ENCODE data around the gene BSDC1.

The BSDC1 gene

DNA sequence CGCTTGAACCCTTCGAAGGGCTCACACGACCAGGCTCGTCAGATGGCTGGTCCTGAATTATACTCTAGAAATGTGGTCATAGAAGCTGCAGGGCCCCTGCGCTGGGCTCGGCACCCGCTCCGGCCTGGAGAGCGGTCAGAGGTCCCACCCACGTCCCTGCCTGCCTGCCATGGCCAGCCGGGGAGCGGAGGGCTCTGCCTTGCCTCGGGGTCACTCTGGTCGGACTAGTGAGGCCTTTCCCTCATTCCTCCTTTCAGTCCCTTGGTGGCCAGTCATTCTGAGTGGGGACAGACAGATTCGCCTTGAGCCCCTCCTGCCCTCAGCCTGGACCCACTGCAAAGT, 57.7 kb downstream of the BSDC1 start:
- no peak for DNase-seq (ENCODE audit: low spot score)

DNA sequence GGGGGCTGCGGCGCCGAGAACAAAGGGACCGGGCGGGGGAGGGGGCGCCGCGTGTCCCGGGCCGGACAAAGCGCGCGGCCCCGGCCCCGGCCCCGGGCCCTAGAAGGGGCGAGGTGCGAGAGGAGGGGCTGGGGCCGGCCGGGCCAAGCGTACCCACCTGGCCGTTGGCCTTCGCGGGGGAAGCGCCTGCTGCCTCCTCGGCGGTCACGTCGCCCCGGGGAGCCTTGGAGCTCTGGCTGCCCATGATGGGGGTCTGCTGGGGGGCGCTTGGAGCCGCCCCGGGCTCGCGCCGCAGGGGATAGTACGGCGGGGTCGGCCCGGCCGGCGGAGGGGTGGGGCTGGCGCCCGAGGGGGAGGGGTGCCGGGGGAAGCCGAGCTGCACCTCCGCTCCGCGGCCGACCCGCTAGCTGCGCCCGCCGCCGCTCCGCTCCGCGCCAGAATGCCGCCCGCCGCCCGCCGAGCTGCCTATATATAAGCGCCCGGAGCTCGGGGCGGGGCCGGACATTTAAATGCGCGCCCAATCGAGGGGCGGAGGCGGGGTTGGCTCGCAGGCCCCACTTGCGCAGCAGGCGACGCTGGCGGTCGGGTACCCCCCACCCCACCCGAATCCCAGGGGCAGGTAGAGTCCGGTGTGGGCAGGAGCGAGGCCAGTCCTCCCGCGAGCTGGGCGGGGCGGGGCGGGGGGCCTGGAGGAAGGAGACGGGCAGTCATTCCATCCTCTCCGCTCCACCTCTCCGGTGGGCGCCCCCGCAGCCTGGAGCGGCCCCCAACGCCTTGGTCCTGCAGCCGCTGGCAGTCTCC, 58.3 kb downstream of the BSDC1 start, which contains the start of gene MARCKSL1:
Gene MARCKSL1, minus strand, starts transcription at position 444 of the 801 bp plus-strand sequence. Its CDS starts 200 bp downstream, at position 244.
- peak; percentile 83 for DNase-seq (ENCODE audit: low spot score)

DNA sequence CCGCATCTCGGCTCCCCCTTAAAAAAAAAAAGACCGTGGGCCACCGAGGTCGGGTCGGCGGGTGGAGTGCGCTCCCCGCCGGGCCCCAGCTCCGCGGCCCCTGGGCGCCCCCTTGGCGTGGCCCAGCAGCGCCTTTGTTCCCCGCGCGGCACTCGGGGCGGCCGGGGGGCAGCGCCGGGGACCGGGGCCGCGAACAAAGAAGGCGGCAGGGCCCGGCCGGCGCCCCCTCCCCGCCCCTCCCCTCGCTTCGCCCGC, 58.8 kb downstream of the BSDC1 start:
- DNase-seq (ENCODE audit: low spot score): no peak

DNA sequence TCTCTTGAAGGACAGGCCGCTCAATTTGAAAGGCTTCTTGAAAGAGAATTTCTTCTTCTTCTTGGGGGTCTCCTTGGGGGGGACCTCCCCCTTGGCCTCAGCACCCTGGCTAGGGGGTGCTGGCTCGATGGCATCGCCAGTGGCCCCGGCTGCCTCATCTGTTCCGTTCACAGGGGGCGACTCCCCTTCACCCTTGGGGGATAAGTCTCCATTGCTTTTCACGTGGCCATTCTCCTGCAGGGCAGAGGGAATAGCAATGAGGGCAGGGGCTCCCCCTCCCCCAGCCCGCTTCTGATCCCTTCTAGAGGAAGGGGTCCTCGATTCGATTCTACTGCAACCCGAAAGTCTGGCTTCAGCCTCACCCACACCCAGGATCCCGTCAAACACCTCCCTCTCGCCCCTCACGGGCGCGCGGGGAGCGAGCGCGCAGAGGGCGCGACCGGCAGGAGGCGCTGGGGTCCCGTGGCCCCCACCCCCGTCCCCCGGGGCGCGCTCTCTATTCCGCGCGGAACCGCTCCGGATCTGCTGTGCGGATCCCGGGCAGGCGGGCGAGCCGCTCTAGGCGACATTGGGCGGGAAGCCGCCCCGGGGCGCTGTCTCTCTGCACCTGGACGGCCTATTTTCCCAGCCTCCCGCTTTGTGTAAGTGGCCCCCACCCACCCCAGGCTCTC, 59.2 kb downstream of the BSDC1 start:
- DNase-seq (ENCODE audit: low spot score): peak; percentile 65

DNA sequence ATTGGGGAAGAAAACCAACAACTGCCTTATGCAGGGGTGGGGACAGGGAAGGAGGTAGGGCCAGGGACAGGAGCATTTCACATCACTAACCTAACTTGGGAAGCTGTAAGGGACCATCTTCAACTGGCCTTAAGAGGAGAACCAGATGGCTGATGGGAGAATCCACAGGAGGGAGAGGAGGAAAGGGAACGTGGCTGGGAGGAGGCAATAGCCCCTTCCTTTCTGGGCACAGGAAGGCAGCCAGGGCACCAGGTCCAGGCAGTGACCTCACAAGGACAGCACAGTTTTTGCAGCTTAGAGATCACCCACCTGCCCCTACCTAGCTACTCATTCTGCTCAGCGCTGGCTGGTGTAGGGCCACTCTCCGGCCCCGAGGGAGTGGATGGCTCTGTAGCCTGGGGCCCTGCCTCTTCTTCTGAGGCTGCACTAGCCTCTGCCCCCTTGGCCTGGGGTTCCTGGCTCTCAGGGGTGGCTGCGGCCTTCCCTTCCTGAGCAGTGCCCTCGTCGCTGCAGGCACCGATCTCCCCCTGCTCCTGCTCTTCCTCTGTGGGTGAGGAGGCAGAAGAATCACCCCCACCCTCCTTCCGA, 59.9 kb downstream of the BSDC1 start:
- no peak for DNase-seq (ENCODE audit: low spot score)

DNA sequence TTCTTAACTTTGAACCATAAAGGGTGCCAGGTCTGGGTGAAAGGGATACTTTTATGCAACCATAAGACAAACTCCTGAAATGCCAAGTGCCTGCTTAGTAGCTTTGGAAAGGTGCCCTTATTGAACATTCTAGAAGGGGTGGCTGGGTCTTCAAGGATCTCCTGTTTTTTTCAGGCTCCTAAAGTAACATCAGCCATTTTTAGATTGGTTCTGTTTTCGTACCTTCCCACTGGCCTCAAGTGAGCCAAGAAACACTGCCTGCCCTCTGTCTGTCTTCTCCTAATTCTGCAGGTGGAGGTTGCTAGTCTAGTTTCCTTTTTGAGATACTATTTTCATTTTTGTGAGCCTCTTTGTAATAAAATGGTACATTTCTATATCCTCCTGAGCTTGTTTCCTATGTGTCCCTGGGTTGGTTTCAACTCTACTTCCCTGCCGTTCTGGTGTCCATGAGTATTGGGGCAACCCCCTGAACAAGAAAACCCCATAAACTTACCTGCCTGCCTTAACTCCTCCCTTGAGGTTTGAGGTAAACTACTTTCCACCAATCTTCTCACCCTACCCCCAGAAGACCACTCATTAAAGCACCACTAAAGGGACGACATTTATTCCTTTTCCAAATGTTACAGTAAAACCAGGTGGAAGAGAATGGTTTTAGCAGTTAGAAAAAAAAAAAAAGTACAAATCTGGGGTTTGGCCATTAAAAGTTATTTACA, 60.8 kb downstream of the BSDC1 start:
- no peak for DNase-seq (ENCODE audit: low spot score)

DNA sequence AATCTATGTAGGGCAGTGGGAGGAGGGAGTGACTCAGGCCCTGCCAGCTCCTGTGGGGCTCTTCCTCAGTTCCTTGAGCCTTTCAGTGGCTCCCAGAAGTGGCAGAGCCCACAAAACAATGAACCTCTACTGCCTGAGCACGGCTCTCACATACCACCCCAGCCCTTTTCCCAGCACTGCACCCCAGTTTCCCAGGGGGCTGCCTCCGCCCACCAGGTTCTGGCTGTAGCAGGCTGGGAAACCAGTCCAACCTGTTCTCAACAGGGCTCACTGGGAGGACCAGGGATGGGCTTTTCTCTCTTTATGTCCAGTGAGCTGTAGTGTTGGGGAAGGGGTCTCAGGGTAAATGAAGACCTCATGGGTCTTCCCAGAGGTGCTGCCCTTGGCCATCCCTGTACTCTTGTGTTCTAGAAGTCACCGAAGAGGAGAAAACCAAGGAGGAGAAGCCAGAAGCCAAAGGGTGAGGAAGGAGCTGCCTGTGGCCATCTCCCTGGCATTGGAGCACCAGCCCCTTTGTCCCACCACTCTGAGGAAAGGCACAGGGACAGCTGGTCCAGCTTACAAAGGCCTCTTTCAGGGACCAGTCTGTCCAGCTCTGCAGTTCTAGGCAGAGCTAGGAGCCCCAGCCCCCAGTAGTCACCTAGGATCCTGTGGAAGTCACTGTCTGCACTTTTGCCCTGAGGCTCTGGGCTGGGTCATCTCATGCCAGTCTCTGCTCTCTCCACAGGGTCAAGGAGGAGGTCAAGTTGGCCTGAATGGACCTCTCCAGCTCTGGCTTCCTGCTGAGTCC, 61.8 kb downstream of the BSDC1 start:
- no peak for DNase-seq (ENCODE audit: low spot score)

DNA sequence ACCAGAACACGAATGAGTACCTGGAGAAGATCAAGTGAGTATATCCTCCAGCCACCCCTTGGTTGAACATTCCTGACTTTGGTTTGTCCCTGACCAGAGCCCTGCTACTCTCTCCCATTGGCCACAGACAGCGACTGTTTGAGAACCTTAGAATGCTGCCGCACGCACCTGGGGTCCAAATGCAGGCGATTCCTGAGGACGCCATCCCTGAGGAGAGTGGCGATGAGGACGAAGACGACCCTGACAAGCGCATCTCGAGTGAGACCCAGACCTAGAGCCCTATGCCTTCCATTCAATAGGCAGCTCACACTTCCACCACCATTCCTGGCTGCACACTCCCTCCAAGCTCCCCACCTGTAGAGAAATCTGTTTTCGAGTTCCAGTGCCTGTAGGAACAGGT, 62.7 kb downstream of the BSDC1 start:
- no peak for DNase-seq (ENCODE audit: low spot score)

DNA sequence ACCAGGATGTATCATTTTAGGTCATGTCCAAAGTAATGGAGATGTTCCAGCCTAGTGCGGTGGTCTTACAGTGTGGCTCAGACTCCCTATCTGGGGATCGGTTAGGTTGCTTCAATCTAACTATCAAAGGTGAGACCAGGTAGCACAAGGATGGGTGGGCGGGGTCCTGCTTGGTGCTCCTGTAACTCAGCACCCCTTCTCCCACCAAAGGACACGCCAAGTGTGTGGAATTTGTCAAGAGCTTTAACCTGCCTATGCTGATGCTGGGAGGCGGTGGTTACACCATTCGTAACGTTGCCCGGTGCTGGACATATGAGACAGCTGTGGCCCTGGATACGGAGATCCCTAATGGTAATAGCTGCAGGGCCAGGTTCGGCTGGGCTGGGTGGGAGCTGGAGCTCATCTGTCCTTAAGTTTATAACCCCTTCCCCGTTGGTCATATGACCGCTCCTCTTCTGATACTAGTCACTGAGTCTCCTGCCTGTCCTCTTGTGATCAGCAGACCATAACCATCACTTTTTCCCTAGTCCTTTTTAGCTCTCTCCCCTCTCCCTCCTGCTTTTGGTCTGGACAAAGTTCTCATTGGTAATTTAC, 63.6 kb downstream of the BSDC1 start:
- no peak for DNase-seq (ENCODE audit: low spot score)

DNA sequence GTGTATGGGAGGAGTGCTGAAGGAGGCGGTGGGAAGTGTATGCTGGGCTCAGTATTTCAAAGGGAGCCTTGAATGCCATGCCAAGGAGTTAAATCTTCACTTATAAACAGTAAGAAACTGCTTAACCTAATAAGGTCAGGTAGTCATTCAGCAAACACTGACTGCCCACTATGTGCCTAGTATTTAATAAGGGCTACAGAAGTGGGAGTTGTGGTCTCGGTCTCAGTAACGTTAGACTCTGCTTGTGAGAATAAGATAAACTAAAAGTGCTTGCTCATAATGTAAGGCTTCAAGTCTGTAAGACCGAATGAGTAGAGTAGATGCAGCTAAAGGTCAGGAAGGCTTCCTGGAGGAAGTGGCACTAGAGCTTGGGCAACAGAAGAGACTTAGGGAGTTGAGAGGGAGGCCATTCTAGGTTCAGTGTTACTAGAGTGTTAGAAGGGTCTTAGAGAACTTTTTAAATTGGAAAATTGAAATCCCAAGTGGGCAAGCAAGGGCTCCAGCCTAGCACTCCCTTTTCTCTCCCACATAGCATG, 64.2 kb downstream of the BSDC1 start:
- no peak for DNase-seq (ENCODE audit: low spot score)

DNA sequence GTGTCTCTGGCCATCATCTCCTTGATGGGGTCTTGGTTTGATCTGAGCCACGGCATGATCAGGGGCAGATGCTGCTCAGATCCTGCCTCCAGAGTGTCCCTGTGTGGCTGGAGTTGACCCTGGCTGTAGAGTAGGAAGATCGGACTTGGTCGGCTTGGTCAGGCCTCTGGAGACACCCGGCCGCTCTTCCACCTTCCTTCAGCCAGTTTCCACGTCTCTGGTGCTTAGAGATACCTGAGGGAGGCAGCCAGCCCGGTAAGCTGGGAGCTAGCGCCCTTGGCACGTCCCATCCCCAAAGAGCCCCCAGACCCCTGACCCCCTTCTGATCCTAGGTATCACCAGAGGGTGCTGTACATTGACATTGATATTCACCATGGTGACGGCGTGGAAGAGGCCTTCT, 67.0 kb downstream of the BSDC1 start:
- no peak for DNase-seq (ENCODE audit: low spot score)

DNA sequence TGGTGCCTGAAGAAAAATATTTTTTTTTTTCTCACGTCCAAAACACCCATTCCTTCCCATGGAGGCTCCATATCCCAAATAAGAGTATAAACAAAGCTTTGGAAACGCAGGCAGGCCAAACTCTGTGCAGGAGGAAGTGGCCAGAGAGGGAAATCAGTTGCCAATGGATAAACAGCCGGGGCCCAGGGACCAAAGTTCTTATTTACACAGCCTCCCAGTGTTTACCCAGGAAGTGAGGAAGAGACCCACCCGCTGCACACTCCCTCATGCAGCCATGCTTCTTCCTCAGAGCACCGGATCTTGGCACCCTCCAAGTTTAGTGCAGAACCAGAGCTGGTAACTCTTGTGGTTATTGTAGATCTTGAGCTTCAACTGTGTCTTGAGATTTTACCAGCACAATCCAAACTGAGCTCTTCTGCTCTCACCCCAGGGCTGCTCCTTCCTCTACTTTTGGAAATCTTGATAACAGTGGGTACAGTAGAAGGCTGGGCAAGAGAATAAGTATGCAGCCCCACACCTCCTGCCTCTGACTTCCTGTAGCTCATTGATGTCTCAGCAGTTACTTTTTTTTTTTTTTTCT, 72.4 kb downstream of the BSDC1 start:
- peak; percentile 46 for DNase-seq (ENCODE audit: low spot score)

DNA sequence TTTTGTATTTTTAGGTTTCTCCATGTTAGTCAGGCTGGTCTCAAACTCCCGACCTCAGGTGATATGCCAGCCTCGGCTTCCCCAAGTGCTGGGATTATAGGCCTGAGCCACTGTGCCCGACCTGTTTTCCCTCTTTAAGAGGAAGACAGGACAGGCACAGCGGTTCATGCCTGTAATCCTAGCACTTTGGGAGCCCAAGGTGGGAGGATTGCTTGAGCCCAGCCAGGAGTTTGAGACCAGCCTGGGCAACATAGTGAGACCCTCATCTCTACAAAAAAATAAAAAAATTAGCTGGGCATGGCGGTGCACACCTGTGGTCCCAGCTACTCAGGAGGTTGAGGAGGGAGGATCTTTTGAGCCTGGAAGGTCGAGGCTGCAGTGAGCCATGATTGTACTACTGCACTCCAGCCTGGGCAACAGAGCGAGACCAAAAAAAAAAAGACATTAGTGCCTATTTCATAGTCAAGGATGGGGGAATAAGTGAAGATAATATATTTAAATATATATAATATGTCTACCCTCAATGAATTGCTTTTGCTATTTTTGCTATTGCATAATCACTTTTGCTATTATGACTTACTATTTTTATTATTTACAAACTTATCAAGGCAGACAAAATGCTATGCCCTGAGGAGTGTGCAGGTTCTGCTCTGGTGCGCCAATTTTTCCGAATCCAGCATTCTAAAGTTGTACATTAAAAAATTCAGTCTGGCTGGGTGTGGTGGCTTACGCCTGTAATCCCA, 75.9 kb downstream of the BSDC1 start:
- DNase-seq (ENCODE audit: low spot score): no peak

DNA sequence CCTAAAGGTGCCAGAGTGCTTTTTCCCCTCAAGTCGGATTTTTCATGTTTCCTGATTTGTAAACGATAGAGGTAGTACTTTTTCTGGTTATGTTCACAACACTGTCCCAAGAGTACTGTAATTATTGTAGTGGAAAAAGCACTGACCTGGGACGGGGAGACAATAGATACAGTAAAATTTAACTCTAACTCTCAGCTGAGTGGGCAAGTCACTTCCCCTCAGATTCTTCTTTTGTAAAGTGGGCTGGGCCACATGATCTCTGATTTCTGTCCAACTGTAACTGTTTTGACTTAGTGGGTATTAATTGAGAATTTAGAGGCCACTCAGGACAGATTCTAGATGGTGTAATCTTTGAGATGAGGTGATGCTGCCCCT, 77.4 kb downstream of the BSDC1 start:
- DNase-seq (ENCODE audit: low spot score): no peak
